ENCODE measurements around the gene PLG.
"Not testable (repeated sequence)": the region's sequence is repeated elsewhere in the genome, so short reads cannot be mapped to it uniquely, and the experiment has no call there.

PLG gene

DNA sequence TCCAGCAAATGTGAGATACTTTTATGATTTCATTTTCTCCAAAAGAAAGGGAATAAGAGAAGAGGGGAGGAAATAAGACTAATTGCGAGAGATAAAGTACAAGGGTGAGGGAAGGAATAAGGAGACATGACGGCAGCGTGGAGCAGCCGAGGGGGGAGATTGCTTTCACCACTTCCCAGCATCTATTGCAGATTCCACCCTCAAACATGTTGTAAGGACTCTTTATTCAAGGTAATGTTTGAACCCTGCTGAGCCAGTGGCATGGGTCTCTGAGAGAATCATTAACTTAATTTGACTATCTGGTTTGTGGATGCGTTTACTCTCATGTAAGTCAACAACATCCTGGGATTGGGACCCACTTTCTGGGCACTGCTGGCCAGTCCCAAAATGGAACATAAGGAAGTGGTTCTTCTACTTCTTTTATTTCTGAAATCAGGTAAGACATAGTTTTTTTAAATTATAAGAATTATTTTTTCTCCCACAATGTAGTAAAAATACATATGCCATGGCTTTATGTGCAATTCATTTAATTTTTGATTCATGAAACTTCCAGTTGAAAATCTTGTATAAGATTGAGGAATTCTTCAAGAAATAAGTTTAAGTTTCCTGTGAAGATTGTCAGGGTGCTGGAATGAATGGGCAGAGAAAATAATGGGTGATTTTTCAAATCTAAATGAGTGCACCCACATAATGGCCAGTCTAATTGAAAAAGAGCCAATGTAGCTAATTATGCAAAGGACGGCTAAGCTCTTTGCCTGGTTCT is at the start of gene PLG:
Gene PLG (plus strand): TSS at position 327 of the 763 bp plus-strand sequence. CDS start 61 bp downstream, at position 388.
- DNase-seq (ENCODE audit: low read depth): not testable (repeated sequence)

DNA sequence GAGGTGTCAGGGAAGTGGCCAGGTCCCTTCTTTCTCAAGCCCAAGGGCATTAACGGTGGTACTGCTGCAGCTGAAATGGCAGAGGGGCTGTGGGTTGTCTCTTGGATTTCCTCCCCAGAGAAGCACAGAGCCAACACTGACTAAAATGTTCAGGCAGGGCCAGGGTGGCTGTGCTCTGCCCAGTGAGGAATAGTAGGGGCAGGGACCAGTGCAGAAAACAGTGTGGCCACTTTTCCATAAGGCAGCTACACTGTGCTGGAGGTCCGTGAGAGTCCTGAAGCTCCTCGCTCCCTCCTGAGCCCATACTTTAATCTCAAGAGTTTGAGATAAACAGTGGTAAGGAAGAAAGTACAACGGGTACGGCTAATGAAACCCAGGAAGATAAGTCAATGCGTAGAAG is 42.5 kb upstream of the PLG start:
- DNase-seq (ENCODE audit: low read depth): no peak

DNA sequence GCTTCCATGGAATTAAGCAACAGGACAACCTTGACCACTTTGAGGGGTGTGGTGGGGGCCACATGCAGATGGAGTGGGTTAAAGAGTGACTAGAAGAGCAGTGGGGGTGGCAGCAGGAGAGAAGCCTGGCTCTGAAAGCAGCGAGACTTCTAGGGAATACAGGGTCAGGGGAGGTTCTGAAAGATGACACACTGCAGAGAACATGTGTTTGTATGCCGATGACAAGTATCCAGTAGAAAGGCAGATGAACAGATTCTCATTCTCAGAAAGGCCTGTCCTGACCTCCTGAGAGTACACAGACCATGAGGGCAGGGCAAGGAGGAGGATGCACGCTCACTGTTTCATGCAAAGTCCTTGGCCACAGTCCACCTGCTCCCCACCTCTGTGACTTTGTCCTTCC is 40.8 kb upstream of the PLG start:
- DNase-seq (ENCODE audit: low read depth): no peak

DNA sequence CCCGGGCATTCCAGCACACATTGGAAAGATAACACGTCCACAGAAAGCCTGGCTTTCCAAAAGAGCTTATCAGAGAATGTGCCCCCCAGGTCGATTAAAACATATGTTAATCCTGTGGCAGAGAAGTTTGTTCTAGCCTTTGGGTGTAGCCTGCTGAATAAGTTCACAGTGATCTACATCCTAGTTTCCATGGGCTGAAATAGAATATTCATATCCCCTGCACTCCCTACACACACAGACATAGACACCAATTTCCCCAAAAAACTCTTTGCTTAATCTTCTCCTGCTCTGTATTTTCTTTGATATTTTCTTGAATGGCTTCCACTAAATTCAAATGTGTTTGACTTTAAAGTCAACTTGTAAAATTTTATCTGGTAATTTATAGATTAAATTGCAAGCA is 39.6 kb upstream of the PLG start:
- no peak for DNase-seq (ENCODE audit: low read depth)

DNA sequence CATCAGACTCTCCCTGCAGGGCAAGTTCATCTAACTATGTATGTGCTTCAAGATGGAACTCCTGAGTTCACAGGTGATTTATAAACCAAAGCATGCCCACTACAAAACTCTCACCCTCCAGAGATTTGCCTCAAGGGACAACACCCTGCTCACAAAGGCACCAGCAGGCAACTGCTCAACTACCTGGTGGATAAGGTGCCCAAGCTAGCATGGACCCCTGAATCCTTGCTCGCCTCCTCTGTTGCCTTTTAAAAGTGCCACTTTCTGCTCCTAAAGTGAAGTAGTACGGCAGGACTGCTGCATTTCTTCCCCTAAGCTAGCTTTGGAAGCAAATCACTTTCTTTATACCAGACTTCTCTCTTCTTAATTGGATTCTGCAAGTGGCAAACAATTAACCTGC is 39.2 kb upstream of the PLG start:
- no peak for DNase-seq (ENCODE audit: low read depth)

DNA sequence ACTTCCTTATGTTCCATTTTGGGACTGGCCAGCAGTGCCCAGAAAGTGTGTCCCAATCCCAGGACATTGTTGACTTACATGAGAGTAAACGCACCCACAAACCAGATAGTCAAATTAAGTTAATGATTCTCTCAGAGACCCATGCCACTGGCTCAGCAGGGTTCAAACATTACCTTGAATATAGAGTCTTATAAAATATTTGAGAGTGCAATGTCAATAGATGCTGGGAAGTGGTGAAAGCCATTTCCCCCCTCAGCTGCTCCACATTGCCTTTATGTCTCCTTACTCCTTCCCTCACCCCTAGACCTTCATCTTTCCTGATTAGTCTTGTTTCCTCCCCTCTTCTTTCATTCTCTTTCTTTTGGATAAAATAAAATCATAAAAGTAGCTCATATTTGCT is 37.8 kb upstream of the PLG start, which contains the start of gene LPA:
Gene LPA (minus strand): TSS at position 78 of the 400 bp plus-strand sequence. CDS start 61 bp downstream, at position 17.
- DNase-seq (ENCODE audit: low read depth): not testable (repeated sequence)

- DNase-seq (ENCODE audit: low read depth): no peak
Measured at GRCh38 chr6:160667639-160668481, 34.2 kb upstream of the PLG start.

DNA sequence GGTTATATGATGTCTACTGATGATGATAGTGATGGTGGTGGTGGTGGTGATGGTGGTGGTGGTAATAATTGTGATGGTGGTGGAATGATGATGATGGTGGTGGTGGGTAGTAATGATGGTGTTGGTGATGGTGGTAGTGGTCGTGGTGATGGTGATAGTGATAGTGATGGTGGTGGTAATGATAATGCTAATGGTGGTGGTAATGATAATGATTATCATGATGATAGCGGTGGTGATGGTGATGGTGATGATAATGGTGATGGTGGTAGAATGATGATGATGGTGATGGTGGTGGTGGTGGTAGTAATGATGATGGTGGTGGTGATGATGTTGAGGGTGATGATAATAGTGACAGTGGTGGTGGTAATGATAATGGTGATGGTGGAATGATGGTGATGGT is 33.5 kb upstream of the PLG start:
- DNase-seq (ENCODE audit: low read depth): no peak

DNA sequence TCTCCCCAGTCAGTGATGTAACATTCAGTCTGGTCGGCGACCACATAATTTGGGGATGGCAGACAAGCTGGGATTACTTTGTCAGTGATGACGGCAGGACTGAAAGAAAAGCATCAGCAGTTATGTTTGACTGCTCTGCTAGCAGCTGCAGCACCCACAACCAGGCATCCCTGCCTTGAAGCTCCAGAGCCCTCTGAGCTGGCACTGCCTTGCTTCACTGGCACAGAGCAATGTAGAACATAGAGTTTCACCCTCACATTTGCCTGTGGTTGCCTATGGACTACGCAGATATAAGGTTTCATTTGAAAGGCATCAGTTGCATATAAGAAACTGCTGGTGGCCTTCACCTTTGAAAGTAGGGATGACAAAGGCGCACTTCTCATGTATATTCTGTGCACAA is 25.6 kb upstream of the PLG start:
- not testable (repeated sequence) for DNase-seq (ENCODE audit: low read depth)

GRCh38 chr6:160678230-160678629 is 23.8 kb upstream of the PLG start:
- no peak for DNase-seq (ENCODE audit: low read depth)

GRCh38 chr6:160678744-160679401 is 23.2 kb upstream of the PLG start:
- DNase-seq (ENCODE audit: low read depth): no peak

DNA sequence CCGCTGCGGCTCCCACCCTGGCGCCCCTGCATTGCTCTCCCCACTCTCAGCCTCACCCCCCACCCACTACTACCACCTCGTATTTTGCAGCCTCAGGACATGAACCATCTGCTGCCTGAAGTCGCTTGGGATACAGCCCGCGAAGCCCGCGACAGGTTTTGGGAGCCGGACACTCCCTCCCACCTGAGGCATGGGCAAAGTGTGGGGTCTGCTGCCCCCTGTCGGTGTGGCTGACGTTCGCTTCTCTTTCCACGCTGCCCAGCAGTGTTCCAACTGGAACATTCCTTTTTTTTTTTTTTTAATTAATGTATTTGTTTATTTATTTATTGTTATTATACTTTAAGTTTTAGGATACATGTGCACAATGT is 22.7 kb upstream of the PLG start:
- DNase-seq (ENCODE audit: low read depth): no peak

GRCh38 chr6:160685101-160685761 is 16.8 kb upstream of the PLG start:
- DNase-seq (ENCODE audit: low read depth): not testable (repeated sequence)

DNA sequence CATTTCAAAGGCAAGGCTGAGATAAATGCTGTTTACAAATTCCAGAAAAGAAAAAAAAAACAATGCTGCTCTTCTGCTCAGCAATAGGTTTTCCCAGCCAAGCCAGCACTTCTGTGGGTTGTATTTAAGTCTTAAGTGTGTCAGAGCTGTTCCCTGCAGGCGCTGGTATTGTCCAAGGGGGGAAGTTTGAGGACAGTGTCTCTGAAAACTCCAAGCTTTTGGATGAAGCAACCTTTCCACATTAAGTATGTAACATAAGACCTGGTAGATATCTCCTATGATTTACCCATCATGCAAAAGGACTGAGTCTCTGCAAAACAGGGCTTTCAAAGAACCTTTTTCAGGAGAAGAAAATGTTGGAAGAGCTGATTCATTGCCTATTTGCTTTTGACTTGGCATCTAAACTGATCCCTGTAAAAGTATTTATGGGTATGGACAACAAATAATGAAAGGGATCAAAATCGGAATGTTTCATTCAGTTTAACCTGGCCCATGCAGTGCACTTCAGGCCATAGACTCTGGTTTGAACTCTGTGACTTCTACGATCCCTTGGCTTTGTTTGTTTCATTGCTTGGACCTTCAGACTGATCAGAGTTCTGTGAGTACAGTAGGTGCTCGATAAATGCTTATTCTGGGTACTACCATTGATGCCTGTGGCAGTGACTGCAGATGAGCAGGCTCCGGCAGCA is 16.1 kb upstream of the PLG start:
- no peak for DNase-seq (ENCODE audit: low read depth)

DNA sequence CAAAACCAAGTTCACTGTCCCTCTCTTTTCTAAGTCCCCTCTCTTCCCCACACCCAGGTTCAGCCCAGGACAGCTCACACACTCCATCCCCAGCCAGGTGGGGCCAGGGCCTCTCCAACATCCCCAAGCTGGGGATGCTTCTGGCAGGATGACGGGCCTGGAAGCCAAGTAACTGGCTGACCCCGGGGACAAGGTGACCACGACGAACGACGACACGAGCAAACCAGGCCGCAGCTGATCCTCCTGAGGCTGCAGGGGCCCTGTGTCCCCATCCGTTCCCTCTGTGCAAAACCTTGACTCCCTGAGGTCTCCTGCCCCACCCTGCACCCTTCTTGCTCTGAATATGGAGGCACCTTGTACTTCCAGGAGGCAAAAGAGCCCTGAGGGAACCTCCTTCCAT is 11.6 kb upstream of the PLG start:
- DNase-seq (ENCODE audit: low read depth): no peak

DNA sequence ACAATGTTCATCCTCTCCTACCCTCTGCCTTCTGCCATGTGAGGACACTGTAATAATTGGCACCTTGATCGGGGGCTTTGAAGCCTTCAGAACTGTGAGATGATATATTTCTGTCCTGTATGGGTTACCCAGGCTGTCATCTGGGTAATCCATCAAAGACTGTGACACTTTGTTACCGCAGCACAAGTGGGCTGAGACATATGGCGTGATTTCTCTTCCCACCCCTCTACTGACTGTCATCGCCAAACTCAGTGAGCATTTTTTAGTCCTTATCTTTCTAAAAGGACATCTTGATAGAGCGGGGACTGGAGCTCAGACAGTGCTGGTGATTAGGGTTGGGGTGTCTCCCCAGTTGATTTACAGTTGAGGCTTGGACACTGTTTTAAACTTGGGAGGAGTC is 10.4 kb upstream of the PLG start:
- no peak for DNase-seq (ENCODE audit: low read depth)

DNA sequence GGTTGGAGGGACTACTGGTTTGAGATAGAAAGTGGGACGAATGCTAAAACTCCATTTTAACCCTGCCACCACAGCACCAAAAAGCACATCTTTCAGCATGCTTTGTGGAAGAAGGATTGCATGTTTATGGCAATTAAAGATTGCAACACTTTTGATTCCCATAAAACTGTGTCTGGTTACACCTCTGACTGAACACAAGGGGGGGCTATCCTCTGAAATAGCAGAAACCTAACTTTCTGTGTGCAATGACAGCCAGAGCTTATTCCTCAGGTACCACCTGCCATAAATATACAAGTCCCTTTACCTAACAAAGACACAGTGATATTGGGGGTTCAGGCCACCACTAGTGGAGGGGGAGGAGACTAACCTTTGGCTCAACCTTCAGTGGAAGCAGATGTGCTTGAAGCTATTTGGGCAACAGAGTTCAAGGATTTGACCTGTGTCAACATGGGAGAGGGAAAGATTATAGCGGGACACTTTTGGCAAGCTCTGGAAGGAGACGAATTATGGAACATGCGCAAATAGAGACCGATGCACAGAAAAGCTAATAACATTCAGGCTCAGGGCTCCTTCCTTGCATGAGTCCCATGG is 9.6 kb upstream of the PLG start:
- DNase-seq (ENCODE audit: low read depth): no peak

DNA sequence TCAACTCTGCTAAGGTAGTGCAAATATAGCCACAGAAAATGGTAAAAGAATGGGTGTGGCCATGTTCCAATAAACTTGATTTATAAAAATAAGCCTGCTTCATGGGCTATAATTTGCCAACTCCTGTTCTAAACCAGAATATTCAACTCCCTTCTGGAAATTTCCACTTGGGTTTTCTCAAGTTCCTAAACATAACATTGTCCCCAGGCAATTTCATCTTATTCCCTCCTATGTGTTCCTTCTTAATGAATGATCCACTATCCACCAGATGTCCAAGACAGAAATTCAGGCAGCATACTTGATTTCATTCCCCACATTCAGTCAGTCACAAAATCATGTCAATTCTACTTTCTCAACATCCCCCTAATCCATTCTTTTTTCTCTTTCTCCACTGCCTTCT is 7.0 kb upstream of the PLG start:
- peak; percentile 13 for DNase-seq (ENCODE audit: low read depth)

GRCh38 chr6:160695622-160696021 is 6.4 kb upstream of the PLG start:
- not testable (repeated sequence) for DNase-seq (ENCODE audit: low read depth)

GRCh38 chr6:160696884-160697283 is 5.2 kb upstream of the PLG start:
- not testable (repeated sequence) for DNase-seq (ENCODE audit: low read depth)

GRCh38 chr6:160697826-160698225 is 4.2 kb upstream of the PLG start:
- no peak for DNase-seq (ENCODE audit: low read depth)
